ENCODE measurements around the gene CNOT8. TPM values are rescaled to one million over a fixed set of nuclear protein-coding genes. Genes with fewer than 3 reads are reported as not detected.

The CNOT8 gene
- total and polyA plus RNA-seq, 7 donors = 14.2 to 33.9 (median 17.0) TPM

- ATAC-seq (no peak), DNase-seq (no peak)
- Histone ChIP-seq H3K36me3 (ENCODE audit: insufficient read depth in 1 of 2, low read depth in 1 of 2) (no peaks in the 10 kb centered on the region), H3K27me3 (ENCODE audit: insufficient read depth in 3 of 3, low read length in 2 of 3) (no peaks in the 10 kb centered on the region), H3K4me1 (peaks cover 18% of the 10 kb centered on the region), H3K27ac (peak overlapping the region; percentile 64), H3K4me3 (no peak overlapping the region), H3K9me3 (no peaks in the 10 kb centered on the region)
- TF ChIP-seq CTCF (IDR thresholded peaks at IDR 0.05) = no peak
- WGBS, 3 donors = 84 to 91% (median 88%) methylated on average over 3 of the region's 3 CpGs
- intact Hi-C loops (cut with DNase I) = no loop called here
These were observed 7.1 kb upstream of the CNOT8 start for GRCh38 chr5:154851351-154851750.

- peak overlapping the region; percentile 98 for H3K27ac ChIP-seq
- no peaks in the 10 kb centered on the region for H3K9me3 ChIP-seq
- no peaks in the 10 kb centered on the region for H3K27me3 ChIP-seq (ENCODE audit: insufficient read depth in 3 of 3, low read length in 2 of 3)
- H3K4me1 ChIP-seq = peaks cover 27% of the 10 kb centered on the region
- no peaks in the 10 kb centered on the region for H3K36me3 ChIP-seq (ENCODE audit: insufficient read depth in 1 of 2, low read depth in 1 of 2)
- peak; percentile 84 to 89 (median 86) for ATAC-seq
- peak overlapping the region; percentile 76 for H3K4me3 ChIP-seq
- intact Hi-C loops (cut with DNase I) = loop anchor here (5.0 kb wide), 1 partner anchor 100 kb away; the partner anchor contains the start of gene LARP1 (in 2 of the 2)
- peak; percentile 96 to 98 for DNase-seq
- peak; percentile 24 for TF ChIP-seq CTCF (IDR thresholded peaks at IDR 0.05)
- 0 to 1% (median 0%) methylated on average over 56 to 59 of the region's 59 CpGs for WGBS, 3 donors
These were observed 714 bp upstream of the CNOT8 start for GRCh38 chr5:154857530-154858296.

GRCh38 chr5:154858972-154859871, 795 bp downstream of the CNOT8 start:
- Histone ChIP-seq H3K4me1 (peaks cover 35% of the 10 kb centered on the region), H3K4me3 (peak overlapping the region; percentile 76), H3K36me3 (ENCODE audit: insufficient read depth in 1 of 2, low read depth in 1 of 2) (peaks cover 0 to 11% of the 10 kb centered on the region in 2 donors), H3K9me3 (no peaks in the 10 kb centered on the region), H3K27me3 (ENCODE audit: insufficient read depth in 3 of 3, low read length in 2 of 3) (no peaks in the 10 kb centered on the region), H3K27ac (peak overlapping the region; percentile 98)
- no peak for TF ChIP-seq CTCF (IDR thresholded peaks at IDR 0.05)
- DNase-seq = no peak
- 2 to 3% (median 3%) methylated on average over 26 of the region's 26 CpGs for WGBS, 3 donors
- ATAC-seq = no peak
- intact Hi-C loops (cut with DNase I) = loop anchor here (5.0 kb wide), 1 partner anchor 102 kb away; the partner anchor contains the start of gene LARP1 (in 2 of the 2)

- Histone ChIP-seq H3K9me3 (no peaks in the 10 kb centered on the region), H3K27ac (peak overlapping the region; percentile 98), H3K4me1 (peaks cover 35% of the 10 kb centered on the region), H3K36me3 (ENCODE audit: insufficient read depth in 1 of 2, low read depth in 1 of 2) (peaks cover 0 to 20% of the 10 kb centered on the region in 2 donors), H3K27me3 (ENCODE audit: insufficient read depth in 3 of 3, low read length in 2 of 3) (no peaks in the 10 kb centered on the region), H3K4me3 (peak overlapping the region; percentile 76)
- DNase-seq (peak; percentile 56 to 64), ATAC-seq (no peak)
- TF ChIP-seq CTCF (IDR thresholded peaks at IDR 0.05) = no peak
- 32 to 45% (median 41%) methylated on average over 5 of the region's 5 CpGs for WGBS, 3 donors
- intact Hi-C loops (cut with DNase I) = no loop called here
These were observed 1.7 kb downstream of the CNOT8 start for GRCh38 chr5:154860123-154860522.
